Mesenchymal stem cell (in vitro differentiated cells and primary cell): ENCODE measurements around the gene SLU7.
A peak's percentile ranks its signal among the peaks of the same experiment; 100 is the strongest.

ENCODE experiments used
- DNase-seq: peaks from one replicate; pipeline ENCODE4 v3.0.0-alpha.2; 2013
- H2AFZ ChIP-seq: one replicate; pipeline ENCODE4 v1.6.1; 2013; ENCODE audit warnings: low read depth, mild to moderate bottlenecking, control low read depth, inconsistent platforms, low read length, moderate library complexity
- H2AK5ac ChIP-seq: 2 replicates; pipeline ENCODE4 v1.6.1; 2013; ENCODE audit warnings: low read length, moderate library complexity, mild to moderate bottlenecking, inconsistent platforms; ENCODE audit not compliant: severe bottlenecking
- H2BK120ac ChIP-seq: one replicate; pipeline ENCODE4 v1.6.1; 2013; ENCODE audit warnings: low read depth, mild to moderate bottlenecking, inconsistent platforms, low read length, moderate library complexity
- H2BK12ac ChIP-seq, 2 experiments: one replicate each; pipeline ENCODE4 v1.6.1; 2013; ENCODE audit warnings: inconsistent platforms in 2 of 2, low read length in 2 of 2, mild to moderate bottlenecking in 2 of 2, moderate library complexity in 2 of 2, control low read depth in 1 of 2
- H2BK15ac ChIP-seq: one replicate; pipeline ENCODE4 v1.6.1; 2013; ENCODE audit warnings: mild to moderate bottlenecking, low read depth, inconsistent platforms; ENCODE audit not compliant: poor library complexity, severe bottlenecking
- H2BK5ac ChIP-seq: 2 replicates; pipeline ENCODE4 v1.6.1; 2013; ENCODE audit warnings: low read depth, mild to moderate bottlenecking, low read length, control low read depth, inconsistent platforms; ENCODE audit not compliant: poor library complexity, severe bottlenecking
- H3K14ac ChIP-seq, 2 experiments: one replicate each; pipeline ENCODE4 v1.6.1; 2013; ENCODE audit warnings: inconsistent platforms in 2 of 2, low read length in 2 of 2, control low read depth in 1 of 2, mild to moderate bottlenecking in 1 of 2, moderate library complexity in 1 of 2
- H3K18ac ChIP-seq, 2 experiments: one replicate each; pipeline ENCODE4 v1.6.1; 2013; ENCODE audit warnings: inconsistent platforms in 2 of 2, low read length in 2 of 2, control low read depth in 1 of 2, low read depth in 1 of 2, mild to moderate bottlenecking in 1 of 2
- H3K23ac ChIP-seq, 2 experiments: one replicate each; pipeline ENCODE4 v1.6.1; 2013; ENCODE audit warnings: inconsistent platforms in 2 of 2, low read length in 2 of 2, mild to moderate bottlenecking in 2 of 2, moderate library complexity in 2 of 2, control low read depth in 1 of 2
- H3K27ac ChIP-seq: 2 replicates; pipeline ENCODE4 v1.5.1; 2013; ENCODE audit warnings: mild to moderate bottlenecking, moderate library complexity, low read length, control low read depth, inconsistent platforms; ENCODE audit not compliant: poor library complexity, severe bottlenecking
- H3K27me3 ChIP-seq, 2 experiments: 2 replicates each; pipeline versions ENCODE4 v1.6.1 to v1.7.0; 2013; ENCODE audit warnings: low read length in 2 of 2, mild to moderate bottlenecking in 2 of 2, moderate library complexity in 2 of 2, control low read depth in 1 of 2, inconsistent platforms in 1 of 2; ENCODE audit not compliant: control insufficient read depth in 1 of 2, insufficient read depth in 1 of 2
- H3K36me3 ChIP-seq, 2 experiments: 2 replicates each; pipeline versions ENCODE4 v1.6.1 to v1.7.0; 2013; ENCODE audit warnings: low read length in 2 of 2, control low read depth in 1 of 2, inconsistent platforms in 1 of 2, low read depth in 1 of 2, mild to moderate bottlenecking in 1 of 2; ENCODE audit not compliant: insufficient read depth in 2 of 2, control insufficient read depth in 1 of 2
- H3K4ac ChIP-seq, 2 experiments: one replicate each; pipeline ENCODE4 v1.6.1; 2013; ENCODE audit warnings: inconsistent platforms in 2 of 2, low read length in 2 of 2, mild to moderate bottlenecking in 2 of 2, moderate library complexity in 2 of 2, control low read depth in 1 of 2, low read depth in 1 of 2
- H3K4me1 ChIP-seq: 2 replicates; pipeline ENCODE4 v1.6.1; 2013; ENCODE audit warnings: low read depth, low read length, control low read depth; ENCODE audit not compliant: control insufficient read depth, insufficient read depth
- H3K4me2 ChIP-seq: 2 replicates; pipeline ENCODE4 v1.6.1; 2013; ENCODE audit warnings: low read length, mild to moderate bottlenecking, inconsistent platforms; ENCODE audit not compliant: poor library complexity, severe bottlenecking
- H3K4me3 ChIP-seq, 2 experiments: 2 replicates each; pipeline versions ENCODE4 v1.5.1 to v1.7.0; 2013; ENCODE audit warnings: low read length in 2 of 2, mild to moderate bottlenecking in 2 of 2, control low read depth in 1 of 2, low read depth in 1 of 2; ENCODE audit not compliant: insufficient read depth in 1 of 2
- H3K79me1 ChIP-seq: replicated peaks from 2 replicates; pipeline ENCODE4 v1.6.1; 2013; ENCODE audit warnings: mild to moderate bottlenecking, control low read depth, low read length, inconsistent platforms; ENCODE audit not compliant: poor library complexity, severe bottlenecking
- H3K9ac ChIP-seq: 2 replicates; pipeline ENCODE4 v1.7.0; 2013; ENCODE audit warnings: mild to moderate bottlenecking, low read length, moderate library complexity
- H3K9me3 ChIP-seq: 2 replicates; pipeline ENCODE4 v1.7.0; 2013; ENCODE audit warnings: mild to moderate bottlenecking, low read length; ENCODE audit not compliant: control insufficient read depth
- H4K8ac ChIP-seq: one replicate; pipeline ENCODE4 v1.6.1; 2013; ENCODE audit warnings: inconsistent platforms, mild to moderate bottlenecking, low read length, moderate library complexity
- H4K91ac ChIP-seq: one replicate; pipeline ENCODE4 v1.6.1; 2013; ENCODE audit warnings: mild to moderate bottlenecking, low read length, inconsistent platforms
- WGBS: methylation state at CpG from one replicate; pipeline ENCODE4 v1.1.7; 2013; ENCODE audit warnings: mixed read lengths; 5-methylcytosine and 5-hydroxymethylcytosine counted together

Gene SLU7

DNA sequence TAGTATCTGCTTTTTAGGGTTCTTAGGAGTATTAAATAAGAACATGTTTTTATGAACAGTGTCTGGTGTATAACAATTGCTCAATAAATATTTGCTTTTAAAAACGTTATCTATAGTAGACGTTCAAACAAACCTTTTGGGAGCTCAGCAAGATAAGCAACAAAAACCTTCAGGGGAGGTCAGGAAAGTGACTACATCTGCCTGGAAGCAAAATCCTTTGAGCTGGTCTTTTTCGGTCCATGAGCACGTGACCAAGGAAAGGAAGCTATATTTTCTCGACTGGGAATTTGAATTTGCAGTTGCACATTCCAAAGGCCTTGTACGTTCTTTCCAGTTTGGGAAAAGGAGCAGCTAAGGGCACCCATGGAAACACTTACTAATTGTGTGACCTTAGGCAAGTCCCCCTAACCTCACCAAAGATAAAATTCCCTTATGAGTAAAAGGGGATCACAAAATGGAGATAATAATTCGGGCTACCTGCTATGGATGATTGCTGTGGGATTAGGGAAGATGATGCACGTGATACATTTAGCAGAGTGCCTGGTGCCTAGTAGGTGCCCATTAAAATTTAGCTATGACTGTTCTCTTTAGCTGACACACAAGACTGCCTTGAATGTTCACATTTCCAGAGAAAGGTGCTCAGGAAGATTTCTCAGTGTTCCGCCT, 48.1 kb upstream of the SLU7 start:
- Histone ChIP-seq H3K18ac (no peak overlapping the region), H3K4ac (no peak overlapping the region), H3K27me3 (no peaks in the 10 kb centered on the region), H3K4me2 (peak overlapping the region; percentile 3), H4K8ac (no peak overlapping the region), H2BK120ac (no peak overlapping the region), H2BK12ac (no peak overlapping the region), H2AFZ (no peak overlapping the region), H3K4me1 (peaks cover 22% of the 10 kb centered on the region), H3K14ac (no peak overlapping the region), H3K23ac (no peak overlapping the region), H2AK5ac (peak overlapping the region; percentile 26), H3K27ac (peak overlapping the region; percentile 99), H3K4me3 (peak overlapping the region in 1 of 2 experiments; percentile 67), H3K36me3 (no peaks in the 10 kb centered on the region), H4K91ac (no peak overlapping the region), H3K9me3 (no peaks in the 10 kb centered on the region), H3K9ac (peak overlapping the region; percentile 50), H2BK15ac (no peak overlapping the region), H3K79me1 (peaks cover 2% of the 10 kb centered on the region), H2BK5ac (peak overlapping the region; percentile 52)
- 82% methylated on average over 9 of the region's 9 CpGs for WGBS
- peak; percentile 3 for DNase-seq

DNA sequence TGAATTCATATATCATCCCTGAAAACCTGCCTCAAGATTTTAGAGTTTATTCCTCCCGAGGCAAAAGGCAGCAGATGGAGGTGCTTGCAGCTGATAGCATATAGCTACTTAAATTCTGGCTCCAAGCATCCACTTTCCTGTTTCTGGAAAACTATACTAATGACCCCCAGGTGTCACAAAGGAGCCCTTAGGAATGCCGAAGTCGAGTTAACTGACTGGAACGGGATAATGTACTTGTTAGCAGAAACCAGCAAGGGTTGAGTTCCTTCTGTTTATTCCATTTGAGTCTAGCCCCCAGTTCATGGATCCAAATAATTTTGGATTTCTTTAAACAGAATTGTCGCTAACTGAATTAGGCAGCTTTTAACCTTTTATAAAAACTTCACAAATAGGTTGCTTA, 47.2 kb upstream of the SLU7 start:
- H2AK5ac ChIP-seq, result peak overlapping the region; percentile 76
- no peak overlapping the region for H3K9ac ChIP-seq
- no peak overlapping the region for H4K91ac ChIP-seq
- H3K23ac ChIP-seq, result no peak overlapping the region
- H3K4ac ChIP-seq, result no peak overlapping the region
- no peaks in the 10 kb centered on the region for H3K9me3 ChIP-seq
- 89% methylated on average over 5 of the region's 5 CpGs for WGBS
- H3K27ac ChIP-seq, result peak overlapping the region; percentile 99
- DNase-seq, result no peak
- H3K4me2 ChIP-seq, result no peak overlapping the region
- no peak overlapping the region for H2AFZ ChIP-seq
- no peak overlapping the region for H2BK120ac ChIP-seq
- H3K27me3 ChIP-seq, result no peaks in the 10 kb centered on the region
- H3K14ac ChIP-seq, result no peak overlapping the region
- H3K4me1 ChIP-seq, result peaks cover 20% of the 10 kb centered on the region
- no peak overlapping the region for H2BK12ac ChIP-seq
- peak overlapping the region; percentile 39 for H2BK5ac ChIP-seq
- H3K4me3 ChIP-seq, result no peak overlapping the region
- no peak overlapping the region for H3K18ac ChIP-seq
- no peaks in the 10 kb centered on the region for H3K36me3 ChIP-seq
- no peak overlapping the region for H4K8ac ChIP-seq
- H2BK15ac ChIP-seq, result no peak overlapping the region
- H3K79me1 ChIP-seq, result peaks cover 2% of the 10 kb centered on the region

DNA sequence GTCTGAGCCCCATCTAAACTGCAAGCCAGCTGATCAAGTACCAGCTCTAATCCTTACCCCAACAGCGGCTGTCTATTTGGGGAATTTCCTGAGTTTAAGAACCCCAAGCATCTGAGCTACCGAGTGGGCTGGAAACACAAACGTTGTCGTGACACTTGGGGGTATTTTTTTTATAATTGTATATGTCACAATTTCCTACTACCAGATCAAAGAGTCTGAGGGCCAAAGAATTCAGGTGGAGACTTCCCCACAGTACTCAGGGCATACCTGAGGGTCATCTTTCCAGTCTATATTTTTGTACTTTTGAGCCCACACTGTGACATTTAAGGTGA, 45.6 kb upstream of the SLU7 start:
- no peaks in the 10 kb centered on the region for H3K36me3 ChIP-seq
- WGBS, result no CpG with 5 or more reads among the region's 4 CpGs
- peak overlapping the region; percentile 8 for H2AK5ac ChIP-seq
- no peak overlapping the region for H3K9ac ChIP-seq
- H2BK15ac ChIP-seq, result no peak overlapping the region
- no peak overlapping the region for H2AFZ ChIP-seq
- no peaks in the 10 kb centered on the region for H3K27me3 ChIP-seq
- H2BK120ac ChIP-seq, result no peak overlapping the region
- H3K9me3 ChIP-seq, result no peaks in the 10 kb centered on the region
- no peak overlapping the region for H3K4me2 ChIP-seq
- peak overlapping the region; percentile 5 for H3K27ac ChIP-seq
- no peak overlapping the region for H3K4me3 ChIP-seq
- H3K14ac ChIP-seq, result no peak overlapping the region
- H4K8ac ChIP-seq, result no peak overlapping the region
- H4K91ac ChIP-seq, result no peak overlapping the region
- no peak overlapping the region for H2BK5ac ChIP-seq
- DNase-seq, result no peak
- H2BK12ac ChIP-seq, result no peak overlapping the region
- H3K79me1 ChIP-seq, result no peaks in the 10 kb centered on the region
- no peak overlapping the region for H3K18ac ChIP-seq
- peaks cover 16% of the 10 kb centered on the region for H3K4me1 ChIP-seq
- H3K23ac ChIP-seq, result no peak overlapping the region
- H3K4ac ChIP-seq, result no peak overlapping the region

DNA sequence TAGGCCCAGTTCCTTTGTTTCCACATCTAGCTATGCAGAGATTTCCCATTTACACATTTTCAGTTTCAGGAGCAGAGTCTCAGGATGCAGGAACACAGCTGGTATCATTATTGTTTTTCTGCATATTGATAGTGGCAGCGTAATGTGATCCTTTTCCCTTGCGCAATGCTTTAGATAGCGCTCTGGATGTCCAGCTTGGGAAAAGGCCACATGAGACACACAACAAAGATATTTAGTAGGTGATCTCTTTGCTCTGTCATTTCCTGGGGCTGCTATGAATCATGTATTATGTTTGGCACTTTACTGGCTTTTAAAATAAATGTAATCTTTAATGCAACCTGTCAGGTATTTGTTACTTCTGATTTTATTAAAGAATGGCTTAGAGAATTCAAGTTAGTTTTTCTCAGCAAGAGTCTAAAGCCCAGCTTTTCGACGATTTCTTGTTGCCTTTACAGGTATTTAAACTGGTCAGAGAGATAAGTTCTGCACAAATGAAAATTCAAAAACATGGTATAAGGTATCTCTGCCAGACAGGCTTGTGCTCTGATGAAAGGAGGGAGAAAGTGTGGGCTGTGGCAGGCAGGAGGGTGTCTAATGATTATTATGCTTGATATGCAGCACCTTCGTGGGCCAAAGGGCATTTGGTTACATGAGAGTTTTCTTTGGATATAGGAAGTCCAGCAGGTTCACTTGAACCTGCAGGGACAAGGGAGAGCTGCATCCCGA, 45.0 kb upstream of the SLU7 start:
- no peaks in the 10 kb centered on the region for H3K9me3 ChIP-seq
- peak overlapping the region; percentile 61 for H3K27ac ChIP-seq
- no peaks in the 10 kb centered on the region for H3K36me3 ChIP-seq
- no peak overlapping the region for H3K18ac ChIP-seq
- H3K9ac ChIP-seq, result no peak overlapping the region
- no peak overlapping the region for H4K8ac ChIP-seq
- no peak overlapping the region for H2AFZ ChIP-seq
- H2BK12ac ChIP-seq, result no peak overlapping the region
- no peak overlapping the region for H3K23ac ChIP-seq
- H3K4me1 ChIP-seq, result peaks cover 14% of the 10 kb centered on the region
- H3K4me3 ChIP-seq, result no peak overlapping the region
- H3K79me1 ChIP-seq, result no peaks in the 10 kb centered on the region
- H2BK120ac ChIP-seq, result no peak overlapping the region
- 75% methylated on average over 7 of the region's 7 CpGs for WGBS
- no peak overlapping the region for H2BK5ac ChIP-seq
- H3K14ac ChIP-seq, result no peak overlapping the region
- H3K4me2 ChIP-seq, result no peak overlapping the region
- no peak overlapping the region for H3K4ac ChIP-seq
- no peaks in the 10 kb centered on the region for H3K27me3 ChIP-seq
- DNase-seq, result peak; percentile 20
- H2AK5ac ChIP-seq, result peak overlapping the region; percentile 8
- H4K91ac ChIP-seq, result no peak overlapping the region
- no peak overlapping the region for H2BK15ac ChIP-seq
